ENCODE measurements around the gene CASK.

The CASK gene

GRCh38 chrX:41475191-41475590 is 448.2 kb downstream of the CASK start:
- no peaks in the 10 kb centered on the region for H3K36me3 ChIP-seq (ENCODE audit: control insufficient read depth, insufficient read depth, low read length)
- H3K27ac ChIP-seq (ENCODE audit: low read depth, low read length): peak overlapping the region; percentile 68
- peak overlapping the region; percentile 10; the same call in 1 of the 2 replicates for H3K4me3 ChIP-seq (ENCODE audit: low read depth, low read length)
- H3K27me3 ChIP-seq (ENCODE audit: control insufficient read depth, insufficient read depth, low read length): no peaks in the 10 kb centered on the region
- peak overlapping the region; percentile 76 for H3K9ac ChIP-seq (ENCODE audit: low read length)
- H3K9me3 ChIP-seq (ENCODE audit: control insufficient read depth, insufficient read depth, low read depth, low read length): peaks cover 10% of the 10 kb centered on the region; the same call in 1 of the 2 replicates
- H3K4me1 ChIP-seq (ENCODE audit: control insufficient read depth, insufficient read depth, low read length): peaks cover 28% of the 10 kb centered on the region

- Histone ChIP-seq H3K9me3 (ENCODE audit: control insufficient read depth, insufficient read depth, low read depth, low read length) (peaks cover 10% of the 10 kb centered on the region; the same call in 1 of the 2 replicates), H3K27ac (ENCODE audit: low read depth, low read length) (peak overlapping the region; percentile 68), H3K9ac (ENCODE audit: low read length) (peak overlapping the region; percentile 76)
Measured at GRCh38 chrX:41474726-41475100, 448.6 kb downstream of the CASK start.

GRCh38 chrX:41473936-41474725 is 449.2 kb downstream of the CASK start:
- peaks cover 28% of the 10 kb centered on the region for H3K4me1 ChIP-seq (ENCODE audit: control insufficient read depth, insufficient read depth, low read length)
- H3K27ac ChIP-seq (ENCODE audit: low read depth, low read length): peak overlapping the region; percentile 68
- peak overlapping the region; percentile 76 for H3K9ac ChIP-seq (ENCODE audit: low read length)

More at GRCh38 chrX:41474726-41475100, 448.6 kb downstream of the CASK start:
- 0 out of 2 replicates have a peak overlapping the region, but pooled peaks have one; percentile 10 for H3K4me3 ChIP-seq (ENCODE audit: low read depth, low read length)
- H3K27me3 ChIP-seq (ENCODE audit: control insufficient read depth, insufficient read depth, low read length): no peaks in the 10 kb centered on the region
- H3K4me1 ChIP-seq (ENCODE audit: control insufficient read depth, insufficient read depth, low read length): peaks cover 28% of the 10 kb centered on the region
- no peaks in the 10 kb centered on the region for H3K36me3 ChIP-seq (ENCODE audit: control insufficient read depth, insufficient read depth, low read length)

GRCh38 chrX:41472231-41472815 is 451.0 kb downstream of the CASK start:
- Histone ChIP-seq H3K4me1 (ENCODE audit: control insufficient read depth, insufficient read depth, low read length) (peaks cover 26% of the 10 kb centered on the region), H3K27ac (ENCODE audit: low read depth, low read length) (no peak overlapping the region), H3K4me3 (ENCODE audit: low read depth, low read length) (no peak overlapping the region), H3K9me3 (ENCODE audit: control insufficient read depth, insufficient read depth, low read depth, low read length) (peaks cover 10% of the 10 kb centered on the region; the same call in 1 of the 2 replicates), H3K36me3 (ENCODE audit: control insufficient read depth, insufficient read depth, low read length) (no peaks in the 10 kb centered on the region), H3K27me3 (ENCODE audit: control insufficient read depth, insufficient read depth, low read length) (no peaks in the 10 kb centered on the region), H3K9ac (ENCODE audit: low read length) (no peak overlapping the region)

More at GRCh38 chrX:41473936-41474725, 449.2 kb downstream of the CASK start:
- Histone ChIP-seq H3K36me3 (ENCODE audit: control insufficient read depth, insufficient read depth, low read length) (no peaks in the 10 kb centered on the region), H3K4me3 (ENCODE audit: low read depth, low read length) (no peak overlapping the region), H3K27me3 (ENCODE audit: control insufficient read depth, insufficient read depth, low read length) (no peaks in the 10 kb centered on the region), H3K9me3 (ENCODE audit: control insufficient read depth, insufficient read depth, low read depth, low read length) (peaks cover 10% of the 10 kb centered on the region; the same call in 1 of the 2 replicates)

GRCh38 chrX:41471786-41472185 is 451.6 kb downstream of the CASK start:
- no peaks in the 10 kb centered on the region for H3K27me3 ChIP-seq (ENCODE audit: control insufficient read depth, insufficient read depth, low read length)
- no peak overlapping the region for H3K4me3 ChIP-seq (ENCODE audit: low read depth, low read length)
- H3K36me3 ChIP-seq (ENCODE audit: control insufficient read depth, insufficient read depth, low read length): no peaks in the 10 kb centered on the region
- peaks cover 26% of the 10 kb centered on the region for H3K4me1 ChIP-seq (ENCODE audit: control insufficient read depth, insufficient read depth, low read length)
- no peak overlapping the region for H3K9ac ChIP-seq (ENCODE audit: low read length)
- no peak overlapping the region for H3K27ac ChIP-seq (ENCODE audit: low read depth, low read length)
- peaks cover 10% of the 10 kb centered on the region; the same call in 1 of the 2 replicates for H3K9me3 ChIP-seq (ENCODE audit: control insufficient read depth, insufficient read depth, low read depth, low read length)

- no peak overlapping the region for H3K9ac ChIP-seq (ENCODE audit: low read length)
- H3K36me3 ChIP-seq (ENCODE audit: control insufficient read depth, insufficient read depth, low read length): no peaks in the 10 kb centered on the region
- peaks cover 20% of the 10 kb centered on the region for H3K4me1 ChIP-seq (ENCODE audit: control insufficient read depth, insufficient read depth, low read length)
- H3K9me3 ChIP-seq (ENCODE audit: control insufficient read depth, insufficient read depth, low read depth, low read length): peaks cover 10% of the 10 kb centered on the region; the same call in 1 of the 2 replicates
- H3K27ac ChIP-seq (ENCODE audit: low read depth, low read length): no peak overlapping the region
- H3K27me3 ChIP-seq (ENCODE audit: control insufficient read depth, insufficient read depth, low read length): no peaks in the 10 kb centered on the region
- H3K4me3 ChIP-seq (ENCODE audit: low read depth, low read length): no peak overlapping the region
Measured at GRCh38 chrX:41470706-41471105, 452.6 kb downstream of the CASK start.

GRCh38 chrX:41468647-41469323 is 454.6 kb downstream of the CASK start:
- no peaks in the 10 kb centered on the region for H3K27me3 ChIP-seq (ENCODE audit: control insufficient read depth, insufficient read depth, low read length)
- H3K9me3 ChIP-seq (ENCODE audit: control insufficient read depth, insufficient read depth, low read depth, low read length): peaks cover 3% of the 10 kb centered on the region; the same call in 1 of the 2 replicates
- H3K36me3 ChIP-seq (ENCODE audit: control insufficient read depth, insufficient read depth, low read length): no peaks in the 10 kb centered on the region
- H3K27ac ChIP-seq (ENCODE audit: low read depth, low read length): no peak overlapping the region
- no peak overlapping the region for H3K9ac ChIP-seq (ENCODE audit: low read length)
- H3K4me3 ChIP-seq (ENCODE audit: low read depth, low read length): no peak overlapping the region
- peaks cover 6% of the 10 kb centered on the region; the same call in 1 of the 2 replicates for H3K4me1 ChIP-seq (ENCODE audit: control insufficient read depth, insufficient read depth, low read length)

Measured in HUES6 (cell line).